Measurements from ENCODE around the gene FNDC1.

- TF ChIP-seq TAF1 (IDR thresholded peaks at IDR 0.05; ENCODE audit: borderline replicate concordance, insufficient read depth, low read length) (no peak), POLR2AphosphoS5 (IDR thresholded peaks at IDR 0.05; ENCODE audit: low read depth, low read length) (no peak)
Observed at GRCh38 chr6:159132664-159133063, 36.5 kb upstream of the FNDC1 start.

Data from PFSK-1 (cell line).